HCT116 (cell line): ENCODE results near the gene HIC1. TPM values are rescaled to one million over a fixed set of nuclear protein-coding genes. Genes with fewer than 3 reads are reported as not detected.
"Not testable (repeated sequence)": the region's sequence is repeated elsewhere in the genome, so short reads cannot be mapped to it uniquely, and the experiment has no call there.

ENCODE experiments used
- ATAC-seq: fragments of 200-7000 bp; cut with Tn5 transposase; 2 replicates; pipeline ENCODE4 v1.9.1; 2020; ENCODE audit warnings: mild to moderate bottlenecking, moderate library complexity
- BruUV-seq: library from RNA; stranded (reverse); fragments of 400-500 nt; replicated peaks from 2 replicates; lab custom pipeline; 2021; lab: Mats Ljungman, UMichigan
- CTCF ChIA-PET: fragments of 300-600 bp; sonication (Branson Sonifier 250); formaldehyde crosslinking; loops from one replicate; lab custom pipeline; 2021; ENCODE audit warnings: antibody characterized with exemption; lab: Charles Lee
- POLR2A ChIA-PET: fragments of 300-600, 350-600 bp; sonication (Branson Sonifier 250); formaldehyde crosslinking; loops from one replicate; lab custom pipeline; 2021; ENCODE audit warnings: antibody characterized with exemption; lab: Charles Lee
- RAD21 ChIA-PET, 2 experiments: fragments of 300-600 bp; sonication (Branson Sonifier 250); formaldehyde crosslinking; loops; one replicate each; lab custom pipeline; 2023; ENCODE audit warnings: low total read pairs in 2 of 2; ENCODE audit not compliant: uncharacterized antibody in 2 of 2, unreplicated experiment in 2 of 2, low non-redundant PET in 1 of 2; lab: Charles Lee
- DNase-seq: peaks from one replicate; pipeline ENCODE4 v3.0.0-alpha.2; 2010; ENCODE audit warnings: low read depth, low spot score
- H2AFZ ChIP-seq: fragments of 200-600 bp; shearing (Covaris generic), sonication (generic); 2 replicates; pipeline ENCODE4 v1.6.1; 2017; ENCODE audit warnings: low read depth, mixed run types, mixed read lengths, antibody characterized with exemption, low read length; ENCODE audit not compliant: poor library complexity, severe bottlenecking
- H3K27ac ChIP-seq: 2 replicates; pipeline ENCODE4 v1.5.1; 2012; ENCODE audit warnings: low read depth, low read length
- H3K27me3 ChIP-seq: fragments of 200-600 bp; sonication (generic); 2 replicates; pipeline ENCODE4 v1.6.1; 2016; ENCODE audit warnings: mixed run types, low read length, mixed read lengths; ENCODE audit not compliant: insufficient read depth
- H3K36me3 ChIP-seq, 2 experiments: fragments of 200-500 bp in 1 of 2; fragments of 200-600 bp in 1 of 2; sonication (Bioruptor generic) in 1 of 2; sonication (generic) in 1 of 2; 2 replicates each; pipeline versions ENCODE4 v1.5.1 to v1.6.1; 2014 to 2016; ENCODE audit warnings: low read length in 2 of 2, inconsistent platforms in 1 of 2, mixed read lengths in 1 of 2, mixed run types in 1 of 2; ENCODE audit not compliant: insufficient read depth in 2 of 2, control insufficient read depth in 1 of 2
- H3K4me1 ChIP-seq, 2 experiments: fragments of 200-600 bp in 1 of 2; sonication (generic) in 1 of 2; 2 replicates each; pipeline versions ENCODE4 v1.5.1 to v1.6.1; 2012 to 2017; ENCODE audit warnings: low read length in 2 of 2, inconsistent platforms in 1 of 2, mild to moderate bottlenecking in 1 of 2, mixed read lengths in 1 of 2, mixed run types in 1 of 2, moderate library complexity in 1 of 2; ENCODE audit not compliant: insufficient read depth in 2 of 2, control insufficient read depth in 1 of 2
- H3K4me2 ChIP-seq: fragments of 200-600 bp; sonication (generic); 2 replicates; pipeline ENCODE4 v1.6.1; 2017; ENCODE audit warnings: mixed run types, low read length, mixed read lengths
- H3K4me3 ChIP-seq, 2 experiments: fragments of 200-600 bp in 1 of 2; sonication (generic) in 1 of 2; replicated peaks in 1 of 2; 2 replicates each; pipeline ENCODE4 v1.5.1; 2011 to 2016; ENCODE audit warnings: low read length in 2 of 2, control low read depth in 1 of 2, low read depth in 1 of 2, mild to moderate bottlenecking in 1 of 2, mixed read lengths in 1 of 2, mixed run types in 1 of 2
- H3K79me2 ChIP-seq: fragments of 200-600 bp; sonication (generic); 2 replicates; pipeline ENCODE4 v1.6.1; 2017; ENCODE audit warnings: mild to moderate bottlenecking, mixed run types, low read length, moderate library complexity, mixed read lengths; ENCODE audit not compliant: insufficient read depth
- H3K9ac ChIP-seq: fragments of 200-600 bp; sonication (generic); 2 replicates; pipeline ENCODE4 v1.6.1; 2016; ENCODE audit warnings: low read length, mixed read lengths
- H3K9me2 ChIP-seq: fragments of 200-600 bp; sonication (generic), shearing (Covaris generic); 2 replicates; pipeline ENCODE4 v1.6.1; 2017; ENCODE audit warnings: mixed run types, mild to moderate bottlenecking, moderate library complexity; ENCODE audit not compliant: insufficient read depth
- H3K9me3 ChIP-seq, 2 experiments: fragments of 200-500 bp in 1 of 2; fragments of 200-600 bp in 1 of 2; sonication (Bioruptor generic) in 1 of 2; sonication (generic) in 1 of 2; 2 replicates each; pipeline ENCODE4 v1.6.1; 2014 to 2017; ENCODE audit warnings: low read length in 2 of 2, mixed read lengths in 2 of 2, inconsistent platforms in 1 of 2, low read depth in 1 of 2, mild to moderate bottlenecking in 1 of 2, mixed run types in 1 of 2, moderate library complexity in 1 of 2; ENCODE audit not compliant: control insufficient read depth in 1 of 2, insufficient read depth in 1 of 2
- H4K20me1 ChIP-seq: fragments of 200-600 bp; sonication (generic), shearing (Covaris generic); 2 replicates; pipeline ENCODE4 v1.6.1; 2017; ENCODE audit warnings: mixed run types, mild to moderate bottlenecking, moderate library complexity; ENCODE audit not compliant: insufficient read depth
- EZH2 ChIP-seq: fragments of 200-600 bp; sonication (generic); IDR thresholded peaks from 2 replicates; pipeline ENCODE4 v1.6.1; 2017; ENCODE audit warnings: antibody characterized with exemption, mixed run types
- FOSL1 ChIP-seq: IDR thresholded peaks from 2 replicates; pipeline ENCODE4 v1.6.1; 2012; ENCODE audit warnings: low read depth
- POLR2AphosphoS5 ChIP-seq: IDR thresholded peaks from 2 replicates; pipeline ENCODE4 v1.6.1; 2011; ENCODE audit warnings: mild to moderate bottlenecking, low read depth, low read length, moderate library complexity
- RAD21 ChIP-seq: IDR thresholded peaks from 2 replicates; pipeline ENCODE4 v1.6.1; 2012; ENCODE audit warnings: low read depth, mild to moderate bottlenecking
- SIN3A ChIP-seq: IDR thresholded peaks from 2 replicates; pipeline ENCODE4 v1.6.1; 2012; ENCODE audit warnings: low read depth
- SRF ChIP-seq: IDR thresholded peaks from 2 replicates; pipeline ENCODE4 v1.6.1; 2012; ENCODE audit warnings: low read depth
- ZFX ChIP-seq: fragments of 450-650 bp; IDR thresholded peaks from 2 replicates; pipeline ENCODE4 v1.6.1; 2017
- intact Hi-C: fragments of 100-400 bp; cut with micrococcal nuclease; formaldehyde crosslinking; loops from 2 replicates; pipeline ENCODE4 v1.10.0; 2022
- total RNA-seq: library from RNA; stranded (reverse); gene quantifications from one replicate; pipeline ENCODE4 v1.2.1, GENCODE V29; 2021; ENCODE audit not compliant: unreplicated experiment
- TF ChIP-seq, protein P1 (sequence below): IDR thresholded peaks from 2 replicates; pipeline ENCODE4 v1.6.1; 2011; ENCODE audit warnings: mild to moderate bottlenecking, low read length, moderate library complexity; ENCODE audit not compliant: insufficient replicate concordance; ENCODE audit errors: extremely low read depth
- TF ChIP-seq, protein P2 (sequence below): IDR thresholded peaks from 2 replicates; pipeline ENCODE4 v1.6.1; 2012
- TF ChIP-seq, protein P3 (sequence below): IDR thresholded peaks from 2 replicates; pipeline ENCODE4 v1.6.1; 2012; ENCODE audit warnings: low read depth
- TF ChIP-seq, protein P4 (sequence below): IDR thresholded peaks from 2 replicates; pipeline ENCODE4 v1.6.1; 2012

The HIC1 gene
- total RNA-seq, 1 experiment from 2014 or later = 0.64 TPM

DNA sequence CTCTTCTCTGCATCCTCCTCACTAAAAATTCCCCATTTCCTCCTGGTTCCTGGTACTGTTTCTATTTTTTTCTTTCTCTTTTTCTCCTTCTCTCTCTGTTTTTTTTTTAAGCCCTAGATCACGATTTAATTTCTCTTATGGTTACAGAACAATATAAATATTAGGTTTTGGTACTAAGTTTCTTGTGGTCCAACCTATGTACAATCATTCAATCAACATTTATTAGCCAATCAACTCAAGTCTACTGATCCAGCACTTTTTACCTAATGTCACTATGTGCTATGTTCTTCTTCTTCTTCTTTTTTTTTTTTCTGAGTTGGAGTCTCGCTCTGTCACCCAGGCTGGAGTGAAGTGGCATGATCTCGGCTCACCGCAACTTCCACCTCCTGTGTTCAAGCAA is 42.4 kb upstream of the HIC1 start:
- ChIA-PET POLR2A (no interaction called here), CTCF (no interaction called here), RAD21 (no interaction called here)
- no peak overlapping the region for H3K27ac ChIP-seq
- no peaks in the 10 kb centered on the region for H4K20me1 ChIP-seq
- peaks cover 8 to 11% of the 10 kb centered on the region in 2 experiments; a peak in 3 of 4 replicates for H3K4me1 ChIP-seq
- intact Hi-C loops = no loop called here
- no peaks in the 10 kb centered on the region; a peak in 1 of 4 replicates for H3K9me3 ChIP-seq
- DNase-seq (no peak), ATAC-seq (no peak)
- H3K4me2 ChIP-seq = no peak overlapping the region
- H2AFZ ChIP-seq = no peak overlapping the region
- H3K79me2 ChIP-seq = no peaks in the 10 kb centered on the region
- TF ChIP-seq FOSL1 (no peak), SRF (no peak), ZFX (no peak), POLR2AphosphoS5 (no peak), RAD21 (no peak), SIN3A (no peak), EZH2 (no peak)
- TF ChIP-seq, protein P1, sequence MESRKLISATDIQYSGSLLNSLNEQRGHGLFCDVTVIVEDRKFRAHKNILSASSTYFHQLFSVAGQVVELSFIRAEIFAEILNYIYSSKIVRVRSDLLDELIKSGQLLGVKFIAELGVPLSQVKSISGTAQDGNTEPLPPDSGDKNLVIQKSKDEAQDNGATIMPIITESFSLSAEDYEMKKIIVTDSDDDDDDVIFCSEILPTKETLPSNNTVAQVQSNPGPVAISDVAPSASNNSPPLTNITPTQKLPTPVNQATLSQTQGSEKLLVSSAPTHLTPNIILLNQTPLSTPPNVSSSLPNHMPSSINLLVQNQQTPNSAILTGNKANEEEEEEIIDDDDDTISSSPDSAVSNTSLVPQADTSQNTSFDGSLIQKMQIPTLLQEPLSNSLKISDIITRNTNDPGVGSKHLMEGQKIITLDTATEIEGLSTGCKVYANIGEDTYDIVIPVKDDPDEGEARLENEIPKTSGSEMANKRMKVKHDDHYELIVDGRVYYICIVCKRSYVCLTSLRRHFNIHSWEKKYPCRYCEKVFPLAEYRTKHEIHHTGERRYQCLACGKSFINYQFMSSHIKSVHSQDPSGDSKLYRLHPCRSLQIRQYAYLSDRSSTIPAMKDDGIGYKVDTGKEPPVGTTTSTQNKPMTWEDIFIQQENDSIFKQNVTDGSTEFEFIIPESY = no peak
- TF ChIP-seq, protein P2, sequence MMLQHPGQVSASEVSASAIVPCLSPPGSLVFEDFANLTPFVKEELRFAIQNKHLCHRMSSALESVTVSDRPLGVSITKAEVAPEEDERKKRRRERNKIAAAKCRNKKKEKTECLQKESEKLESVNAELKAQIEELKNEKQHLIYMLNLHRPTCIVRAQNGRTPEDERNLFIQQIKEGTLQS = no peak
- TF ChIP-seq, protein P3, sequence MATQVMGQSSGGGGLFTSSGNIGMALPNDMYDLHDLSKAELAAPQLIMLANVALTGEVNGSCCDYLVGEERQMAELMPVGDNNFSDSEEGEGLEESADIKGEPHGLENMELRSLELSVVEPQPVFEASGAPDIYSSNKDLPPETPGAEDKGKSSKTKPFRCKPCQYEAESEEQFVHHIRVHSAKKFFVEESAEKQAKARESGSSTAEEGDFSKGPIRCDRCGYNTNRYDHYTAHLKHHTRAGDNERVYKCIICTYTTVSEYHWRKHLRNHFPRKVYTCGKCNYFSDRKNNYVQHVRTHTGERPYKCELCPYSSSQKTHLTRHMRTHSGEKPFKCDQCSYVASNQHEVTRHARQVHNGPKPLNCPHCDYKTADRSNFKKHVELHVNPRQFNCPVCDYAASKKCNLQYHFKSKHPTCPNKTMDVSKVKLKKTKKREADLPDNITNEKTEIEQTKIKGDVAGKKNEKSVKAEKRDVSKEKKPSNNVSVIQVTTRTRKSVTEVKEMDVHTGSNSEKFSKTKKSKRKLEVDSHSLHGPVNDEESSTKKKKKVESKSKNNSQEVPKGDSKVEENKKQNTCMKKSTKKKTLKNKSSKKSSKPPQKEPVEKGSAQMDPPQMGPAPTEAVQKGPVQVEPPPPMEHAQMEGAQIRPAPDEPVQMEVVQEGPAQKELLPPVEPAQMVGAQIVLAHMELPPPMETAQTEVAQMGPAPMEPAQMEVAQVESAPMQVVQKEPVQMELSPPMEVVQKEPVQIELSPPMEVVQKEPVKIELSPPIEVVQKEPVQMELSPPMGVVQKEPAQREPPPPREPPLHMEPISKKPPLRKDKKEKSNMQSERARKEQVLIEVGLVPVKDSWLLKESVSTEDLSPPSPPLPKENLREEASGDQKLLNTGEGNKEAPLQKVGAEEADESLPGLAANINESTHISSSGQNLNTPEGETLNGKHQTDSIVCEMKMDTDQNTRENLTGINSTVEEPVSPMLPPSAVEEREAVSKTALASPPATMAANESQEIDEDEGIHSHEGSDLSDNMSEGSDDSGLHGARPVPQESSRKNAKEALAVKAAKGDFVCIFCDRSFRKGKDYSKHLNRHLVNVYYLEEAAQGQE = no peak
- TF ChIP-seq, protein P4, sequence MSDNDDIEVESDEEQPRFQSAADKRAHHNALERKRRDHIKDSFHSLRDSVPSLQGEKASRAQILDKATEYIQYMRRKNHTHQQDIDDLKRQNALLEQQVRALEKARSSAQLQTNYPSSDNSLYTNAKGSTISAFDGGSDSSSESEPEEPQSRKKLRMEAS = no peak
- no TSS peak for BruUV-seq
- H3K27me3 ChIP-seq = no peaks in the 10 kb centered on the region
- H3K36me3 ChIP-seq = no peaks in the 10 kb centered on the region
- no peak overlapping the region for H3K9ac ChIP-seq
- no peaks in the 10 kb centered on the region for H3K9me2 ChIP-seq
- H3K4me3 ChIP-seq = no peak overlapping the region

- DNase-seq, H3K27me3 ChIP-seq, H3K9me2 ChIP-seq, RAD21 ChIA-PET, H3K4me3 ChIP-seq, intact Hi-C loops, H3K9ac ChIP-seq, H3K36me3 ChIP-seq, BruUV-seq, H3K27ac ChIP-seq, H2AFZ ChIP-seq, H4K20me1 ChIP-seq, ATAC-seq, H3K9me3 ChIP-seq, CTCF ChIA-PET, H3K4me2 ChIP-seq, POLR2A ChIA-PET, H3K79me2 ChIP-seq: not testable (repeated sequence)
- peaks cover 8 to 11% of the 10 kb centered on the region in 2 experiments; a peak in 3 of 4 replicates for H3K4me1 ChIP-seq
Observed at GRCh38 chr17:2013220-2013993, 41.5 kb upstream of the HIC1 start.
